NCI-H187 treated with DMSO at 0.1 percent for 48 hours (cell line): Measurements from ENCODE around the gene SLC16A10.
"Not testable (repeated sequence)": the region's sequence is repeated elsewhere in the genome, so short reads cannot be mapped to it uniquely, and the experiment has no call there.

ENCODE experiments used
- DNase-seq: peaks from one replicate; lab custom pipeline; 2025; lab: John Stamatoyannopoulos, UW

SLC16A10 gene

GRCh38 chr6:111087106-111087835 is at the start of gene SLC16A10:
SLC16A10 (plus strand) TSS chr6:111087503; CDS start chr6:111087753, 250 bp downstream.
- DNase-seq = no peak

- DNase-seq = no peak
Observed at GRCh38 chr6:111038534-111039252, 48.6 kb upstream of the SLC16A10 start.

- DNase-seq = no peak
Observed at GRCh38 chr6:111041917-111042316, 45.4 kb upstream of the SLC16A10 start.

GRCh38 chr6:111047244-111047643 is 40.1 kb upstream of the SLC16A10 start:
- DNase-seq = no peak

- no peak for DNase-seq
Observed at GRCh38 chr6:111050261-111051023, 36.9 kb upstream of the SLC16A10 start.

GRCh38 chr6:111052171-111052570 is 35.1 kb upstream of the SLC16A10 start:
- no peak for DNase-seq

GRCh38 chr6:111057074-111057752 is 30.1 kb upstream of the SLC16A10 start:
- DNase-seq = no peak

- DNase-seq = no peak
Observed at GRCh38 chr6:111061508-111061907, 25.8 kb upstream of the SLC16A10 start.

GRCh38 chr6:111061985-111062384 is 25.3 kb upstream of the SLC16A10 start:
- DNase-seq = not testable (repeated sequence)

- DNase-seq = not testable (repeated sequence)
Observed at GRCh38 chr6:111062860-111063259, 24.4 kb upstream of the SLC16A10 start.

GRCh38 chr6:111068109-111068865 is 19.0 kb upstream of the SLC16A10 start:
- no peak for DNase-seq

GRCh38 chr6:111068866-111069234 is 18.5 kb upstream of the SLC16A10 start:
- no peak for DNase-seq

GRCh38 chr6:111069382-111070104 is 17.8 kb upstream of the SLC16A10 start:
- DNase-seq = no peak

- DNase-seq = no peak
Observed at GRCh38 chr6:111070105-111071005, 16.9 kb upstream of the SLC16A10 start.

GRCh38 chr6:111072801-111073360 is 14.4 kb upstream of the SLC16A10 start:
- no peak for DNase-seq

GRCh38 chr6:111074311-111074710 is 13.0 kb upstream of the SLC16A10 start:
- DNase-seq = no peak

GRCh38 chr6:111076024-111076695 is 11.1 kb upstream of the SLC16A10 start:
- DNase-seq = no peak

- DNase-seq = no peak
Observed at GRCh38 chr6:111080698-111081097, 6.6 kb upstream of the SLC16A10 start.

GRCh38 chr6:111086685-111087084 is 618 bp upstream of the SLC16A10 start:
- no peak for DNase-seq
